ENCODE results near the gene FHIP2A.

The FHIP2A gene

GRCh38 chr10:114857922-114858629, 36.5 kb downstream of the FHIP2A start:
- Histone ChIP-seq H3K27me3 (ENCODE audit: control insufficient read depth, insufficient read depth, low read length) (no peaks in the 10 kb centered on the region), H3K4me3 (ENCODE audit: low read depth, low read length) (no peak overlapping the region), H3K27ac (ENCODE audit: low read depth, low read length) (no peak overlapping the region), H3K9ac (ENCODE audit: low read length) (no peak overlapping the region), H3K36me3 (ENCODE audit: control insufficient read depth, insufficient read depth, low read length) (peaks cover 62% of the 10 kb centered on the region), H3K4me1 (ENCODE audit: control insufficient read depth, insufficient read depth, low read length) (no peaks in the 10 kb centered on the region), H3K9me3 (ENCODE audit: control insufficient read depth, insufficient read depth, low read depth, low read length) (no peaks in the 10 kb centered on the region)

GRCh38 chr10:114859222-114859621, 37.6 kb downstream of the FHIP2A start:
- no peaks in the 10 kb centered on the region for H3K9me3 ChIP-seq (ENCODE audit: control insufficient read depth, insufficient read depth, low read depth, low read length)
- H3K4me3 ChIP-seq (ENCODE audit: low read depth, low read length), result no peak overlapping the region
- H3K36me3 ChIP-seq (ENCODE audit: control insufficient read depth, insufficient read depth, low read length), result peaks cover 70% of the 10 kb centered on the region
- no peaks in the 10 kb centered on the region for H3K27me3 ChIP-seq (ENCODE audit: control insufficient read depth, insufficient read depth, low read length)
- H3K27ac ChIP-seq (ENCODE audit: low read depth, low read length), result no peak overlapping the region
- no peak overlapping the region for H3K9ac ChIP-seq (ENCODE audit: low read length)
- no peaks in the 10 kb centered on the region for H3K4me1 ChIP-seq (ENCODE audit: control insufficient read depth, insufficient read depth, low read length)

DNA sequence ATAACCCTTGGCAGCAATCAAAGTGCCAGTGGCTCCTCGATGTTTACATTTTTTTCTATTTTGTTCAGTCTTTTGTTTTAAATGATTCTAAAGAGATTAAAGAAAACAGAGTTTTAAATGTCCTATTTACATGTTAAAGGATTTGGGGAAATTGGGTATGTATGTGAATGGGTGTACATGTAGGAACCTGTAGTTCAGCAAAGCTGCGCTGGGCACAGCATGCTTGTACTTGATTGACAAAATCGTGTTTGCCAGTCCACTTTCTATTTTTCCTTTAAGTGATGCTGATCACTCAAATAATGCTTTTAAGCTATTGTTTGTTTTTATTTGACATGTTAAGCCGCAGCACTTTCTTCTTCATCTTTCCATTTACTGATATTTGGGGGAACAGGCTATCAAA, 40.9 kb downstream of the FHIP2A start:
- Histone ChIP-seq H3K4me3 (ENCODE audit: low read depth, low read length) (no peak overlapping the region), H3K4me1 (ENCODE audit: control insufficient read depth, insufficient read depth, low read length) (no peaks in the 10 kb centered on the region), H3K36me3 (ENCODE audit: control insufficient read depth, insufficient read depth, low read length) (peaks cover 43% of the 10 kb centered on the region), H3K9ac (ENCODE audit: low read length) (no peak overlapping the region), H3K27me3 (ENCODE audit: control insufficient read depth, insufficient read depth, low read length) (no peaks in the 10 kb centered on the region), H3K9me3 (ENCODE audit: control insufficient read depth, insufficient read depth, low read depth, low read length) (no peaks in the 10 kb centered on the region), H3K27ac (ENCODE audit: low read depth, low read length) (no peak overlapping the region)

DNA sequence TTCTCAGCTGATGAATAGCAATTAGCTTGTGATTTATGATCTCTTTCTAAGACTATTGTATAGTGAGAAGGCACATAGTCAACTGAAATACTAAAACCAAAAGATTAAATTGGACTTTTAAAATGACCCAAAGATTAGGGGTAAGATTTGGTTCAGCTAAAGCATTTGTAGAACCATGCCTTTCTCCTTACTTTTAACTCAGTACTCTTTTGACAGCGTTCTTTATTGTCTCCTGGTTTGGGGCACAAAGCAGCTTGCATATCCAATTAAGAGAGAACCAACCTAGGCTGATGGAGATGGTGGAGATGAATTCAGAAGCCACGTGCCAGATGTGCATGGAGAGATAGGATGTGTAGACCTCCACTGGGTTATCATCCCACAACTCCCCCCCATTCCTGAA, 45.8 kb downstream of the FHIP2A start:
- Histone ChIP-seq H3K4me1 (ENCODE audit: control insufficient read depth, insufficient read depth, low read length) (no peaks in the 10 kb centered on the region), H3K9me3 (ENCODE audit: control insufficient read depth, insufficient read depth, low read depth, low read length) (no peaks in the 10 kb centered on the region), H3K36me3 (ENCODE audit: control insufficient read depth, insufficient read depth, low read length) (peaks cover 13% of the 10 kb centered on the region), H3K27ac (ENCODE audit: low read depth, low read length) (no peak overlapping the region), H3K9ac (ENCODE audit: low read length) (no peak overlapping the region), H3K27me3 (ENCODE audit: control insufficient read depth, insufficient read depth, low read length) (no peaks in the 10 kb centered on the region), H3K4me3 (ENCODE audit: low read depth, low read length) (no peak overlapping the region)

DNA sequence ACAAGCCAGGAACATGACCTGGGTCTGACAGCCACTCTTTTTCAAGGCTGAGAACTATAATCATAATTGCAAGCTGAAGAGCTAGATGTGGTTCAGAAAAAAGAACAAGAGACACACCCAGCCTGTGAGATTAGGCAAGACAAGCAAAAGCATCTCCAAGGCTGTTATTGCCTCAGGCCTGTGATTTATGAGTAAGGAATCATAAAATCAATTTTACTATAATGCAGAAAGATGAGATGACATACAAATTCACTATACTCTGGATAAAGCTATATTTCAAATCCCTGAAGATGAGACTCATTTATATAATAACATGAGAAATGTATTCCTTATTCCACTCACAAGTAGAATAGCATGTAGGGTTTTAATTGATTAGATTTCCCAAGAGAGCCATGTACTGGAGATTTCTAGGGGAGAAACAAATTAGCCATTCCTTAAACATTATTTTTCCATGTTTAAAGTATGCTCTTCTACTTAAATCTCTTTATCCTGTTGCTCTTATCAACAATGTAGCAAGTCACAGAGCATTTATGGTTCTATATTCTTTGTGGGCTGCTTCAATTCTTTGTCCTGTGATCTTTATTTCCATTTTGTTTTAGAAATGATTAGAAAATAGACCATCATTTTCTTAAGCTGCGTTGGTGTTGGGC, 47.4 kb downstream of the FHIP2A start:
- H3K4me3 ChIP-seq (ENCODE audit: low read depth, low read length), result no peak overlapping the region
- H3K9ac ChIP-seq (ENCODE audit: low read length), result no peak overlapping the region
- no peaks in the 10 kb centered on the region for H3K4me1 ChIP-seq (ENCODE audit: control insufficient read depth, insufficient read depth, low read length)
- H3K9me3 ChIP-seq (ENCODE audit: control insufficient read depth, insufficient read depth, low read depth, low read length), result no peaks in the 10 kb centered on the region
- no peak overlapping the region for H3K27ac ChIP-seq (ENCODE audit: low read depth, low read length)
- no peaks in the 10 kb centered on the region for H3K27me3 ChIP-seq (ENCODE audit: control insufficient read depth, insufficient read depth, low read length)
- peaks cover 5% of the 10 kb centered on the region for H3K36me3 ChIP-seq (ENCODE audit: control insufficient read depth, insufficient read depth, low read length)

- H3K27ac ChIP-seq (ENCODE audit: low read depth, low read length), result no peak overlapping the region
- no peak overlapping the region for H3K9ac ChIP-seq (ENCODE audit: low read length)
- H3K27me3 ChIP-seq (ENCODE audit: control insufficient read depth, insufficient read depth, low read length), result no peaks in the 10 kb centered on the region
- no peaks in the 10 kb centered on the region for H3K9me3 ChIP-seq (ENCODE audit: control insufficient read depth, insufficient read depth, low read depth, low read length)
- peaks cover under 1% of the 10 kb centered on the region; the same call in 1 of the 2 replicates for H3K36me3 ChIP-seq (ENCODE audit: control insufficient read depth, insufficient read depth, low read length)
- H3K4me3 ChIP-seq (ENCODE audit: low read depth, low read length), result no peak overlapping the region
- no peaks in the 10 kb centered on the region for H3K4me1 ChIP-seq (ENCODE audit: control insufficient read depth, insufficient read depth, low read length)
Measured at GRCh38 chr10:114869520-114869892, 47.9 kb downstream of the FHIP2A start.

DNA sequence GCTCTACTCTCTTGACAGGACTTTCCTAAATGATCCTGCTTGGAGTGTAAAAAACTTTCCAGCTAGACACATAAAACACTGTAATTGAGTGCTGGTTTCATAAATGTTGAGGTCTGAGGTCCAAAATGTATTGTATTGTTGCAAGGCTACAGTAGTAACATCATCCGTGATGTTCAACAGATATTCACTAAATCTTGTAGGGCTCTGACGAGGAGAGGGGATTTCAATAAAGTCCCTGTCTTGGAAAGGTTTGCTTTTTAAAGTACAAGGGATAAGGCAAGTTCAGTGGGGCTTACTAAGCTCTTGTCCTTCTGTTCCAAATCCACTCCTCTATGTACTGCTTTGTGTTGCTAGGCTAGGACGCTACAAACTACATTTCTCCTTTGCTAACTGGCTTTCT, 48.9 kb downstream of the FHIP2A start:
- Histone ChIP-seq H3K4me3 (ENCODE audit: low read depth, low read length) (no peak overlapping the region), H3K27ac (ENCODE audit: low read depth, low read length) (no peak overlapping the region), H3K4me1 (ENCODE audit: control insufficient read depth, insufficient read depth, low read length) (no peaks in the 10 kb centered on the region), H3K9me3 (ENCODE audit: control insufficient read depth, insufficient read depth, low read depth, low read length) (no peaks in the 10 kb centered on the region), H3K27me3 (ENCODE audit: control insufficient read depth, insufficient read depth, low read length) (no peaks in the 10 kb centered on the region), H3K9ac (ENCODE audit: low read length) (no peak overlapping the region), H3K36me3 (ENCODE audit: control insufficient read depth, insufficient read depth, low read length) (no peaks in the 10 kb centered on the region)

GRCh38 chr10:114871379-114871778, 49.8 kb downstream of the FHIP2A start:
- Histone ChIP-seq H3K4me3 (ENCODE audit: low read depth, low read length) (no peak overlapping the region), H3K4me1 (ENCODE audit: control insufficient read depth, insufficient read depth, low read length) (no peaks in the 10 kb centered on the region), H3K9ac (ENCODE audit: low read length) (no peak overlapping the region), H3K9me3 (ENCODE audit: control insufficient read depth, insufficient read depth, low read depth, low read length) (no peaks in the 10 kb centered on the region), H3K27me3 (ENCODE audit: control insufficient read depth, insufficient read depth, low read length) (no peaks in the 10 kb centered on the region), H3K36me3 (ENCODE audit: control insufficient read depth, insufficient read depth, low read length) (no peaks in the 10 kb centered on the region), H3K27ac (ENCODE audit: low read depth, low read length) (no peak overlapping the region)

Measured in HUES6 (cell line).